GM18526 (cell line): ENCODE results near the gene CTNNA1.

Source experiments
- POLR2A ChIP-seq: IDR thresholded peaks from 3 replicates; pipeline ENCODE4 v1.6.1; 2011; ENCODE audit not compliant: insufficient read length; ENCODE audit errors: extremely low read depth

CTNNA1 gene

GRCh38 chr5:138719811-138720210, 33.4 kb upstream of the CTNNA1 start:
- no peak for TF ChIP-seq POLR2A

GRCh38 chr5:138720840-138721239, 32.4 kb upstream of the CTNNA1 start:
- TF ChIP-seq POLR2A = no peak

GRCh38 chr5:138721979-138722378, 31.2 kb upstream of the CTNNA1 start:
- no peak for TF ChIP-seq POLR2A

GRCh38 chr5:138722544-138723177, 30.6 kb upstream of the CTNNA1 start:
- TF ChIP-seq POLR2A = no peak

DNA sequence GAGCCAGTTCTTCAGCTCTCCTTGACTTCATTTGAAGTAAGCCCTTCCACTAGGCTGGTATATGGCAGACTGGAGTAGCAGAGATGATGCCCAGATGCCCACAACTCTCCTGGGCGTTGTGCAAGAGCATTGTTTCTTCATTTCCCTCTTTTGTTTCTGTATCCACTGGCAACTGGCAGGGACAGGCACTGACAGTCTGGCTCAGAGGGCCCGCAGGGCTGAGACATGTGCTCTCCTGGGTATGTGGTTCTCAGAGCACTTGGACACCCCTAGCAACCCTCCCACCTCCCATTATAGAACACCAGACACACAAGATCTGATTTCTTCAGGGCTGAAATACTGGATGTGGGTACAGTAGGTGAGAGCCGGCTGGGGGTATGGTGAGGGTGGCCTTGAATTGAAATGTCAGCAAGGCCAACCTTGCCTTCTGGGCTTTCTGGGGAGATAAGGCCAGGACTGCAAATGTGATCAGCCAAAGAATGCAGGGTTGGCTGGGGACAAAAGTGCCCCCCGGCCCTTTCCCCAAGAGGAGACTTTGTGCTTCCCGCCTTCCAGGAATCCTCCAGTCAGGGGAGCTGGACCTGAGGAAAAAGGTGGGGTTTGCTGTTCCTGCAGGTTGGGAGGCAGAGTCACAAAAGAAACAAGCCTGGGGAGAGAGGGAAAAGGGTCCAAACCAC, 28.6 kb upstream of the CTNNA1 start:
- TF ChIP-seq POLR2A = no peak

DNA sequence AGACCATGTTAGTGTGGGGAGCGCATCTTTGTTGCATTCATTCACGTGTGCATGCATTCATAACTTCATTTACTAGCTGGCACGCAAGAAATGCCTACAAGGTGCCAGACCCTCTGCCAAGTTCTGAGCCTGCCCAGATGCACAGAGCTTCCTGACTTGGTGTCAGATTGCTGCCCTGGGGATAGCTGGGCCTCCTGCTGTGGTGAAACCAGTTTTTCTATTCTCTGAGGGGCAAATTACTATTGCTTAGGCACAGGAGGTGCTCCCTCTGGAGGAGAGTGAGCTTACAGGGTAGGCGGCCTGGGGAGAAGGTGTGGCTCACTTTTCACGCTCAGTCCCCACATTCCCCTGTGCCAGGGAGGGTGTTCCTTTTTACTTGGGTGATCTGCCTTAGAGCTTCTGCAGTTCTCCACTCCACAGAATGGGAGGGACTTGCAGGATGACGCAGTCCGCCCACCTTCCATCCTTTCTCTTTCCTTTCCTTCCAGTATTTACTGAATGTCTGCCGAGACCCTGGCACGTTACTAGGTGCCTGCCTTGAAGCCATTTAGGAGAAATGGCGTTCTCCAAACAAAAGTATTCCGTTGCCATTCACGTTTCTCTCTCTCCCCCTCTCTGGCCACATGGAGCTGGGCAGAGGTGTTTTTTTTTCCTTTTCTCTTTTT, 27.9 kb upstream of the CTNNA1 start:
- TF ChIP-seq POLR2A = no peak

DNA sequence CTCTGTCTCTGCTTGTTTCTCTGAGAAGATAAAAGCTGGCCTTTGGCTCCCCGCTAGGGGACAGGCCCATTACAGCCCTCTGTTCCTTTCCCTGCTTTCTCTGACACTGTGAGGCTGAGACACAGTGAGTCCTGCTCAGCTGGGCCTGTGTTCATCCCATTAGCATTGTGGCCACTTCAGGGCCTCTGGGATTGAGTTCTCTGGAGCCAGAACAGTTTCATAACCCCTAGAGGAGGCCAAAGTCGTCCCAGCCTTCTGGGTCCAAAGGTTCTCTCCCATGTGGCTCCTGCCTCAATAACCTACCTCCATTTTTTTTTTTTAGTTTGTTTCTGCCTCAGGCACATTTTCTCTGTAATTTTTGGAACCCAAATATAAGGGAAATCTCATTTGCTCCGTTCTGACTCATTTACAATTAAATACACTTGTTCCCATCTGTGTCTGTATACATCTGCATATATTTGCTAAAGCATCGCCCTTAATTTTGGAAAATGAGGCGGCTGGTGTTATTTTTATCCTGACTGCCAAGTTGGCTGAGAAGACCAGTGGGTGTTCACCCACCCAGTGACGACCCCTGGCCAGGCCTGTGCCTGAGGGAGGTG, 27.3 kb upstream of the CTNNA1 start:
- no peak for TF ChIP-seq POLR2A

DNA sequence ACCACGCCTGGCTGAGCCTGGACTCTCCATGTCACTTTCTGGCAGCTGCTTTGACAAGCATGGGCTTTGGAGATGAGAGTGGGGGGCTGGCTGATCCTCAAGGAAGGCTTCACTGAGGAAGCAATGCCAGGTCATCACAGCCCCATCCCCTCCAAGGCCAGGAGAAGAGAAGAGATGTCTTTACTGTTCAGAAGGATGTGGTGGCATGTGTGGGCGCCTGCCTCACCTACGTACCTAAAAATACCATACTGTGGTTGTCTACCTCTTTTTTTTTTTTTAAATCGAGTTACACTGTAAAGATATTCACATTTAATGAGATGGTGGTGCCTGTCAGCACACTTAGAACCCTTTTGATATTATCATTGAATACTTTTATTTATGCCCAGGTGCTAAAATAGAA, 26.4 kb upstream of the CTNNA1 start:
- TF ChIP-seq POLR2A = no peak

DNA sequence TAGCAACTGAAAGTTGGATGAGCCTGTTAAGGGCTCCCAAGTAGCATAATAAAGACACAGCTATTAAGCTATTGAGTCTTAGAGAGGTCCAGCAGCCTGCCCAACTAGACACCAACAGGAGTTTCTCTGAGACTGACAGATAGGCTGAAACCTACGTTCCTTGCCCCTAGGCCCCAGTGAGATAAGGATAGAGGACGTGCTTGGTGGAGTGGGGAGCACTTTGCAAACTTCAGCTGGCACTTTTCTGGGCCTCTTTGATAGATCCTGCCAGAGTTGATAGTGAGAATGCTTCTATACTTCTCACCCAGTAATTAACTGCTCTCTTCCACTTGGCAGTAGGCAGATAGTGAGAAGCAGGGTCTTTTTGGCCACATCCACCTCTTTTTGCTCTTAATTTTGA, 20.8 kb upstream of the CTNNA1 start:
- TF ChIP-seq POLR2A = no peak

- no peak for TF ChIP-seq POLR2A
Measured at GRCh38 chr5:138732933-138733332, 20.3 kb upstream of the CTNNA1 start.

DNA sequence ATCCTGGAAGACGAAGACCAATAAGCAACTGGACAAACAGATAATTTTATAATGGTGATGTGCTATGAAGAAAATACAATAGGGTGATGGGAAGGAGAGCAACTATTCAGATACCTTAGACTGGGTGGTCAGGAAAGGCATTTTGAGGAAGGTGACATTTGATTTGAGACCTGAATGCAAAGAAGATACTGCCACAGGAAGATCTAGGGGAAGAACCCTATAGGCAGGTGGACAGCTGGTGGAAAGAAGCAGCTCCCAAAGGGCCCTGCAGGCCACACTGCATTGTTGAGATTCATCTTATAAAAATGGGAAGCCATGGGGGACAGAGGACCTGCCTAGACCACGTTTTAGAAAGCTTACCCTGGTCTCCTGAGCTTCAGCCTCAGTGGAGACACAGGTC, 19.7 kb upstream of the CTNNA1 start:
- no peak for TF ChIP-seq POLR2A

- TF ChIP-seq POLR2A = no peak
Measured at GRCh38 chr5:138736293-138736692, 16.9 kb upstream of the CTNNA1 start.

DNA sequence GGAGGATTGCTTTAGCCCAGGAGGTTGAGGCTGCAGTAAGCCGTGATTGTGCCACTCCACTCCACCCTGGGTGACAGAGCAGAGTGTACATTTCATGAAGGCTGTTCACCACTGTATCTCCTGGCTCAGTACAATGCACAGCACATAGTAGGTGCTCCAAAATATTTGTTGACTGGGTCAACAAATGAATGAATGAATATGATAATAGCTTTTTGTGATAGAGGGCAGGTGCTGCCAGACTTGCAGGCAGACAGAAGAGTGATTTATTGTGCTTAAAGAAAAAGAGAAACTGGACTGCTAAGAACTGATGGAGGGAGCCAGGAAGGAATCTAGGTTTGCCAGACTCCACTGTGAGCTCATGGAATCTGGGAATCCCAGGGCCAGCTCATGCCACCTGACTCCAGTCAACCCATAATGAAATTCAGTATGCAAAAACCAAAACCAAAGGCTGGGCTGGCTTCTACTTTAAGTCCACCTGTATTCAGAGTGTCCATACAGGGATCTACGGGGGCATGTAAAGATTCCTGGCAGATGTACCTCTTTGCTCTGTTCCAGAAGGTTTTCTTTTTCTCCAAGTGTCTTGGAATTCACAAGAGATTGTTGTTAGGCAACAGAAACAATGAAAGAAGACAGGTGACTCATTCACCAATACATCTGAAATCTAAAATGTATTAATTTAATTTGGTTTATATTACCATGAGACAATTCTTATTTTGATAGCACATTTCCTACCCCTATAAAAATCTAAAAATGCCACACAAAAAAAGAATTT, 15.5 kb upstream of the CTNNA1 start:
- no peak for TF ChIP-seq POLR2A

GRCh38 chr5:138738399-138738798, 14.8 kb upstream of the CTNNA1 start:
- TF ChIP-seq POLR2A = no peak

GRCh38 chr5:138739938-138740337, 13.3 kb upstream of the CTNNA1 start:
- TF ChIP-seq POLR2A = no peak
